HEK293 (cell line): ENCODE data around the gene TAF1A.
A peak's percentile ranks its signal among the peaks of the same experiment; 100 is the strongest.

Experiments used
- CTCF ChIA-PET: fragments of 350-600 bp; formaldehyde crosslinking; extraction: SDS; loops from one replicate; lab custom pipeline; 2021; ENCODE audit warnings: antibody characterized with exemption; lab: Yijun Ruan, JAX
- POLR2A ChIA-PET: fragments of 300-600 bp; formaldehyde crosslinking; extraction: SDS; loops from one replicate; lab custom pipeline; 2020; ENCODE audit warnings: antibody characterized with exemption, inconsistent platforms; lab: Yijun Ruan, JAX
- H3K27ac ChIP-seq: fragments of 200-500 bp; sonication (Bioruptor generic); 2 replicates; pipeline ENCODE4 v1.5.1; 2014; ENCODE audit warnings: low read depth, low read length, control low read depth, inconsistent platforms; ENCODE audit errors: extremely low read depth
- H3K36me3 ChIP-seq, 2 experiments: fragments of 200-500 bp in 1 of 2; sonication (Bioruptor generic) in 1 of 2; 1 replicate in 1 of 2; 2 replicates in 1 of 2; pipeline ENCODE4 v1.5.1; 2014 to 2017; ENCODE audit warnings: inconsistent platforms in 2 of 2, low read length in 2 of 2; ENCODE audit not compliant: control insufficient read depth in 2 of 2, insufficient read depth in 1 of 2
- H3K4me1 ChIP-seq: fragments of 200-500 bp; sonication (Bioruptor generic); 2 replicates; pipeline ENCODE4 v1.5.1; 2014; ENCODE audit warnings: mild to moderate bottlenecking, low read length, inconsistent platforms; ENCODE audit not compliant: control insufficient read depth, insufficient read depth
- H3K4me3 ChIP-seq: 2 replicates; pipeline ENCODE4 v1.5.1; 2011; ENCODE audit warnings: low read depth, mild to moderate bottlenecking, control low read depth, low read length, moderate library complexity
- H3K9me3 ChIP-seq: fragments of 200-500 bp; sonication (Bioruptor generic); 2 replicates; pipeline ENCODE4 v1.5.1; 2014; ENCODE audit warnings: low read depth, low read length, inconsistent platforms; ENCODE audit not compliant: control insufficient read depth, insufficient read depth
- FEZF1 ChIP-seq: fragments of 450-650 bp; formaldehyde crosslinking; IDR thresholded peaks from 2 replicates; pipeline ENCODE4 v1.5.1; 2016; ENCODE audit warnings: missing biosample characterization, missing genetic modification characterization
- IKZF3 ChIP-seq: fragments of 450-650 bp; IDR thresholded peaks from 2 replicates; pipeline ENCODE4 v1.5.0; 2018; ENCODE audit warnings: missing biosample characterization, mild to moderate bottlenecking, missing genetic modification characterization, moderate library complexity
- MZF1 ChIP-seq: fragments of 450-650 bp; formaldehyde crosslinking; IDR thresholded peaks from 2 replicates; pipeline ENCODE4 v1.5.1; 2017; ENCODE audit warnings: missing biosample characterization, missing genetic modification characterization, borderline replicate concordance
- OVOL3 ChIP-seq: fragments of 450-650 bp; formaldehyde crosslinking; IDR thresholded peaks from 2 replicates; pipeline ENCODE4 v1.5.1; 2016; ENCODE audit warnings: missing biosample characterization, missing genetic modification characterization
- ZNF146 ChIP-seq: fragments of 450-650 bp; formaldehyde crosslinking; IDR thresholded peaks from 2 replicates; pipeline ENCODE4 v1.5.1; 2016; ENCODE audit warnings: missing biosample characterization, missing genetic modification characterization
- ZNF174 ChIP-seq: fragments of 450-650 bp; formaldehyde crosslinking; IDR thresholded peaks from 2 replicates; pipeline ENCODE4 v1.5.0; 2017; ENCODE audit warnings: missing biosample characterization, mild to moderate bottlenecking, missing genetic modification characterization
- ZNF175 ChIP-seq: fragments of 450-650 bp; formaldehyde crosslinking; IDR thresholded peaks from 2 replicates; pipeline ENCODE4 v1.5.1; 2016; ENCODE audit warnings: missing biosample characterization, missing genetic modification characterization
- ZNF311 ChIP-seq: fragments of 450-650 bp; formaldehyde crosslinking; IDR thresholded peaks from 2 replicates; pipeline ENCODE4 v1.5.1; 2017; ENCODE audit warnings: missing biosample characterization, missing genetic modification characterization, borderline replicate concordance
- ZNF335 ChIP-seq: fragments of 450-650 bp; formaldehyde crosslinking; conservative IDR thresholded peaks from 2 replicates; pipeline ENCODE4 v1.5.1; 2016; ENCODE audit warnings: missing biosample characterization, missing genetic modification characterization
- ZNF341 ChIP-seq: fragments of 450-650 bp; formaldehyde crosslinking; IDR thresholded peaks from 2 replicates; pipeline ENCODE4; 2016; ENCODE audit warnings: low read depth, missing biosample characterization, missing genetic modification characterization
- ZNF404 ChIP-seq: fragments of 450-650 bp; formaldehyde crosslinking; IDR thresholded peaks from 2 replicates; pipeline ENCODE4 v1.5.1; 2017; ENCODE audit warnings: missing biosample characterization, missing genetic modification characterization
- ZNF423 ChIP-seq: fragments of 450-650 bp; formaldehyde crosslinking; IDR thresholded peaks from 2 replicates; pipeline ENCODE4 v1.5.1; 2016; ENCODE audit warnings: missing biosample characterization, missing genetic modification characterization
- ZNF510 ChIP-seq: fragments of 450-650 bp; formaldehyde crosslinking; IDR thresholded peaks from 2 replicates; pipeline ENCODE4 v1.5.1; 2018; ENCODE audit warnings: mild to moderate bottlenecking, missing genetic modification characterization, missing biosample characterization; ENCODE audit not compliant: insufficient replicate concordance
- ZNF530 ChIP-seq: fragments of 450-650 bp; formaldehyde crosslinking; IDR thresholded peaks from 2 replicates; pipeline ENCODE4 v1.5.1; 2016; ENCODE audit warnings: low read depth, missing biosample characterization, missing genetic modification characterization
- ZNF561 ChIP-seq: fragments of 450-650 bp; IDR thresholded peaks from 2 replicates; pipeline ENCODE4 v1.5.1; 2018; ENCODE audit warnings: missing biosample characterization, missing genetic modification characterization, borderline replicate concordance
- ZNF626 ChIP-seq: fragments of 450-650 bp; sonication (Bioruptor Pico); formaldehyde crosslinking; IDR thresholded peaks from 2 replicates; pipeline ENCODE4 v1.5.1; 2018; ENCODE audit warnings: missing biosample characterization, missing genetic modification characterization, inconsistent platforms
- ZNF658 ChIP-seq: fragments of 450-650 bp; formaldehyde crosslinking; IDR thresholded peaks from 2 replicates; pipeline ENCODE4; 2016; ENCODE audit warnings: missing biosample characterization, missing genetic modification characterization
- ZNF660 ChIP-seq: fragments of 450-650 bp; IDR thresholded peaks from 2 replicates; pipeline ENCODE4 v1.5.1; 2018; ENCODE audit warnings: missing biosample characterization, mild to moderate bottlenecking, missing genetic modification characterization
- ZNF785 ChIP-seq: fragments of 450-650 bp; formaldehyde crosslinking; IDR thresholded peaks from 2 replicates; pipeline ENCODE4 v1.5.1; 2016; ENCODE audit warnings: missing biosample characterization, missing genetic modification characterization
- TF ChIP-seq, protein P1 (sequence below): fragments of 450-650 bp; formaldehyde crosslinking; IDR thresholded peaks from 2 replicates; pipeline ENCODE4 v1.5.1; 2017; ENCODE audit warnings: missing biosample characterization, missing genetic modification characterization
- TF ChIP-seq, protein P2 (sequence below): fragments of 450-650 bp; formaldehyde crosslinking; IDR thresholded peaks from 2 replicates; pipeline ENCODE4 v1.5.1; 2016; ENCODE audit warnings: missing biosample characterization, missing genetic modification characterization
- TF ChIP-seq, protein P3 (sequence below): fragments of 450-650 bp; formaldehyde crosslinking; IDR thresholded peaks from 2 replicates; pipeline ENCODE4 v1.5.1; 2017; ENCODE audit warnings: missing biosample characterization, missing genetic modification characterization
- TF ChIP-seq, protein P4 (sequence below): fragments of 450-650 bp; formaldehyde crosslinking; IDR thresholded peaks from 2 replicates; pipeline ENCODE4 v1.5.1; 2016; ENCODE audit warnings: missing biosample characterization, missing genetic modification characterization, borderline replicate concordance

Gene TAF1A

DNA sequence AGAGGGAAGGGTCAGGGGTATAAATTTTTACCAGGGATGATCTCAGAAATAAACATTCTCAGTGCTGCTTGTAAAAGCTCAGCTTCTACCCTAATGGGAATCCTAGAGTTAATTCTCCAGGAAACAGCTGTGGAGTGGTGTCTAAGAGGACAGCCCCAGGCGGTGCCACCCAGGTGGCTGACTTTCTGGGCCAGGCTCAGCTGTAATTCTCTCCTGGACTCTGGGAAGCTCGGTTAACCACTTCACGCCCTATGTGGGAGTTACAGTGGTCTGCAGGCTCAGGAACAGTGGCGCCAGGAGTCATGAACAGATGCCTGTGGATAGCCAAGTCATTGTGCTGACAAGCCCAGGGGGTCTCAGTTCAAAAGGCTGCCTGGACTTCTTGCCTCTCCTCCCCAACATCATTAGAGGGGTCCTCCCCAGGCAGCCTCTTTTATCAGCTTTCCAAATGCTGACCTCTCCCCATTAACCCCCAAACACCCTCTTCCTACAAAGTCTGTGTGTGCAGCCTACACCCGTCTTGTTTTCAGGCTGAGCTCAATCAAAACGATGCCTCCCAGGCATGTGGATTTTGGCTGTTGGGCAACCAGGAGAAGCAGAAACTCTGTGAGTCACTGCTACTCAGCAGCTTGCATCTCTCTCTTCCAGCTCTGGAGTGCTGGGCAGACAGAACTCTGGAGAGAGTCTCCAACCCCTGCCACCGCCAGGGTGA lies 43.0 kb downstream of the TAF1A start (continued):
- TF ChIP-seq, protein P1, sequence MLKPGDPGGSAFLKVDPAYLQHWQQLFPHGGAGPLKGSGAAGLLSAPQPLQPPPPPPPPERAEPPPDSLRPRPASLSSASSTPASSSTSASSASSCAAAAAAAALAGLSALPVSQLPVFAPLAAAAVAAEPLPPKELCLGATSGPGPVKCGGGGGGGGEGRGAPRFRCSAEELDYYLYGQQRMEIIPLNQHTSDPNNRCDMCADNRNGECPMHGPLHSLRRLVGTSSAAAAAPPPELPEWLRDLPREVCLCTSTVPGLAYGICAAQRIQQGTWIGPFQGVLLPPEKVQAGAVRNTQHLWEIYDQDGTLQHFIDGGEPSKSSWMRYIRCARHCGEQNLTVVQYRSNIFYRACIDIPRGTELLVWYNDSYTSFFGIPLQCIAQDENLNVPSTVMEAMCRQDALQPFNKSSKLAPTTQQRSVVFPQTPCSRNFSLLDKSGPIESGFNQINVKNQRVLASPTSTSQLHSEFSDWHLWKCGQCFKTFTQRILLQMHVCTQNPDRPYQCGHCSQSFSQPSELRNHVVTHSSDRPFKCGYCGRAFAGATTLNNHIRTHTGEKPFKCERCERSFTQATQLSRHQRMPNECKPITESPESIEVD (tag by site-specific recombination): 0 out of 2 replicates have a peak, but pooled peaks have one; percentile 57
- TF ChIP-seq ZNF335 (tag by site-specific recombination) (peak; percentile 62), ZNF785 (tag by site-specific recombination) (no peak), ZNF341 (tag by site-specific recombination) (peak; percentile 14; the same call in 1 of the 2 replicates), IKZF3 (0 out of 2 replicates have a peak, but pooled peaks have one; percentile 29), ZNF146 (no peak), ZNF658 (tag by site-specific recombination) (no peak)
- TF ChIP-seq, protein P2, sequence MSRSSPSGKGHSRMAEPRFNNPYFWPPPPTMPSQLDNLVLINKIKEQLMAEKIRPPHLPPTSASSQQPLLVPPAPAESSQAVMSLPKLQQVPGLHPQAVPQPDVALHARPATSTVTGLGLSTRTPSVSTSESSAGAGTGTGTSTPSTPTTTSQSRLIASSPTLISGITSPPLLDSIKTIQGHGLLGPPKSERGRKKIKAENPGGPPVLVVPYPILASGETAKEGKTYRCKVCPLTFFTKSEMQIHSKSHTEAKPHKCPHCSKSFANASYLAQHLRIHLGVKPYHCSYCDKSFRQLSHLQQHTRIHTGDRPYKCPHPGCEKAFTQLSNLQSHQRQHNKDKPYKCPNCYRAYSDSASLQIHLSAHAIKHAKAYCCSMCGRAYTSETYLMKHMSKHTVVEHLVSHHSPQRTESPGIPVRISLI (tag by site-specific recombination): no peak
- TF ChIP-seq, protein P3, sequence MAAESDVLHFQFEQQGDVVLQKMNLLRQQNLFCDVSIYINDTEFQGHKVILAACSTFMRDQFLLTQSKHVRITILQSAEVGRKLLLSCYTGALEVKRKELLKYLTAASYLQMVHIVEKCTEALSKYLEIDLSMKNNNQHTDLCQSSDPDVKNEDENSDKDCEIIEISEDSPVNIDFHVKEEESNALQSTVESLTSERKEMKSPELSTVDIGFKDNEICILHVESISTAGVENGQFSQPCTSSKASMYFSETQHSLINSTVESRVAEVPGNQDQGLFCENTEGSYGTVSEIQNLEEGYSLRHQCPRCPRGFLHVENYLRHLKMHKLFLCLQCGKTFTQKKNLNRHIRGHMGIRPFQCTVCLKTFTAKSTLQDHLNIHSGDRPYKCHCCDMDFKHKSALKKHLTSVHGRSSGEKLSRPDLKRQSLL: no peak

DNA sequence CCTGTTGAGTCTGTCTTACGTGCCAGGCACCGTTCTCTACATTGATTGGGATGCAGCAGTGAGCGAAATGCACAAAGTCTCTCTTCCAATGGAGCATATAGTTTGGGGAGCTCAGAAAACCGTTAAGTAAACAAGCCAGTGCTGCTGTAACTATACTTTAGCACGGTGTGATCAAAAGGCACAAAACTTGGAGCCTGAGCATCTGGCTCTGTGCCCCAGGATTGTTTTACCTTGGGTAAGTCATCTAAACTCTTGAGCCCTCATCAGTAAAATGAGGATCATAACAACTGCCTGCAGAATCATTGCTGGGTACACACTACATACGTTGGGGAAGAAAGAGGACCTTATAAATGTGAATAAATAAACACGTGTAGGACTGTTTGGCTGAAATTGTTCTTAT lies 43.6 kb downstream of the TAF1A start:
- Histone ChIP-seq H3K27ac (no peak overlapping the region), H3K9me3 (no peaks in the 10 kb centered on the region), H3K4me1 (peaks cover 4% of the 10 kb centered on the region; the same call in 1 of the 2 replicates), H3K36me3 (no peaks in the 10 kb centered on the region), H3K4me3 (no peak overlapping the region)
- CTCF ChIA-PET: interaction anchor here (0.5 to 1.1 kb wide), 4 partner anchors 8 to 1203 kb away, joined by 3 to 5 read pairs (median 3); no protein-coding TSS in a partner anchor
- POLR2A ChIA-PET: interaction anchor here (1.1 to 2.4 kb wide), 3 partner anchors 11 to 44 kb away, joined by 3 to 5 read pairs (median 4); partner anchors contain the start of gene TAF1A
- TF ChIP-seq MZF1 (tag by site-specific recombination) (peak; percentile 47; the same call in 1 of the 2 replicates), ZNF530 (tag by site-specific recombination) (no peak), ZNF423 (no peak)

DNA sequence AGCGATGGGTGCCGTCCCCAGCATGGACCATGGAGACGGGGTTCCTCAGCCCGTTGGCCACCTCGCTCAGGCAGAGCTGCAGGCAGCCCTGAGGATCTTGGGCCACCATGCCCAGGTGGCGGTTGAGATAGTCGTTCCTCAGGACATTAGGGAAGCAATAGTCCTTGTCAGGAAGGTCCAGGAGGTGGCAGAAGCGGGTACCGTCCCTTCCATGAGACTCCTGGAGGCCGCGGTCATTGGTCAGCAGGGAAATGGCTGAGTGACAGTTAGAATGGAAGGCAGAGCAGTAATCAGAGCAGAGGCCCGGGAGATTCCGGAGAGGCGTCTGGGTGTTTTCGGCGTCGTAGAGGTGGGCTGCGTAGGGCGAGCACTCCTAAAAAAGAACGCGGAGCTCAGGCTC lies 45.9 kb downstream of the TAF1A start:
- CTCF ChIA-PET: no interaction called here

More for the DNA sequence above, 45.9 kb downstream of the TAF1A start:
- no peak overlapping the region for H3K27ac ChIP-seq
- no peaks in the 10 kb centered on the region for H3K36me3 ChIP-seq
- peaks cover 4% of the 10 kb centered on the region; the same call in 1 of the 2 replicates for H3K4me1 ChIP-seq
- TF ChIP-seq ZNF174 (tag by site-specific recombination) (no peak), ZNF510 (tag by site-specific recombination) (no peak), ZNF175 (tag by site-specific recombination) (no peak), ZNF311 (no peak), ZNF660 (tag by site-specific recombination) (no peak), FEZF1 (tag by site-specific recombination) (no peak), OVOL3 (tag by site-specific recombination) (no peak), ZNF626 (tag by site-specific recombination) (no peak), ZNF561 (tag by site-specific recombination) (no peak), ZNF404 (tag by site-specific recombination) (no peak)
- TF ChIP-seq, protein P4, sequence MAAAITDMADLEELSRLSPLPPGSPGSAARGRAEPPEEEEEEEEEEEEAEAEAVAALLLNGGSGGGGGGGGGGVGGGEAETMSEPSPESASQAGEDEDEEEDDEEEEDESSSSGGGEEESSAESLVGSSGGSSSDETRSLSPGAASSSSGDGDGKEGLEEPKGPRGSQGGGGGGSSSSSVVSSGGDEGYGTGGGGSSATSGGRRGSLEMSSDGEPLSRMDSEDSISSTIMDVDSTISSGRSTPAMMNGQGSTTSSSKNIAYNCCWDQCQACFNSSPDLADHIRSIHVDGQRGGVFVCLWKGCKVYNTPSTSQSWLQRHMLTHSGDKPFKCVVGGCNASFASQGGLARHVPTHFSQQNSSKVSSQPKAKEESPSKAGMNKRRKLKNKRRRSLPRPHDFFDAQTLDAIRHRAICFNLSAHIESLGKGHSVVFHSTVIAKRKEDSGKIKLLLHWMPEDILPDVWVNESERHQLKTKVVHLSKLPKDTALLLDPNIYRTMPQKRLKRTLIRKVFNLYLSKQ: no peak
- TF ChIP-seq, protein P1 (tag by site-specific recombination): no peak
- POLR2A ChIA-PET: no interaction called here
- no peak overlapping the region for H3K4me3 ChIP-seq
- no peaks in the 10 kb centered on the region for H3K9me3 ChIP-seq
